ENCODE measurements around the gene RASGRP1. TPM values are rescaled to one million over a fixed set of nuclear protein-coding genes. Genes with fewer than 3 reads are reported as not detected.

RASGRP1 gene
- total and polyA plus RNA-seq, 10 of the 15 experiments (the other 5 are each of a cell fraction or from before 2014, with no cell fraction given): 5.6 to 234 (median 20.9) TPM

DNA sequence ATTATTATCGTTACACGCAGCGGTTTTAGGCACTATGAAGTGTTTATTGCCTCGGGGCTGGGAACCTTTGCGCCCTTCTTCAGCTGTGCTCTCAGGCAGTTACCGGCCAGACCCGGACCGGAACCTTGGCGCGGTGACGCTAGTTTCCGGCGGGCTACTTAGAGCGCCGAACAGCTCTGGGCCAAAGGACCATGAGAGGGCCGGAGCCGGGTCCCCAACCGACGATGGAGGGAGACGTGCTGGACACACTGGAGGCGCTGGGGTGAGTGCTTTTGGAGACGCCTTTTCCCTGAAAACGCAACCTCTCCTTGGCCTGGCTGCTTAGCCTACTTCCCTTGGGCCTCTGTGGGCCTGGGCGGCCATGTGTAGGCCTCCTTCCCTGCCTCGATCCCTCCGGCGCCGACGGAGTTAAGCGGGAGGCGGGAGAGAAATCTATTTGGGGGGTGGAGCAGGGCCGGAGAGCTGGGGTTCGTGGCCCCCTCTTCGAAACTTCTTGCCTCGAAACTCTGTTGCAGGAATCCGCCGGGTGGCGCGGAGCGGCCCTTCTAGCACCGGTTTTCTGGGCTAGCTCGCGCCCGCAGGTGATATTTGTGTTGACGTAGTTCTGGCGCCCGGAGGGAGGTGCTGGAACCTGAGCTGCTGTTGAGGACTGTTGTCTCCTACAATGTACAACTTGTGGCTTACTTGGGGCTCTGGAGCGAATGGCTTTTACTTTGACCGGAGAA lies 110.5 kb downstream of the RASGRP1 start, which contains the start of gene FAM98B (continued):
- TF ChIP-seq, protein P1, sequence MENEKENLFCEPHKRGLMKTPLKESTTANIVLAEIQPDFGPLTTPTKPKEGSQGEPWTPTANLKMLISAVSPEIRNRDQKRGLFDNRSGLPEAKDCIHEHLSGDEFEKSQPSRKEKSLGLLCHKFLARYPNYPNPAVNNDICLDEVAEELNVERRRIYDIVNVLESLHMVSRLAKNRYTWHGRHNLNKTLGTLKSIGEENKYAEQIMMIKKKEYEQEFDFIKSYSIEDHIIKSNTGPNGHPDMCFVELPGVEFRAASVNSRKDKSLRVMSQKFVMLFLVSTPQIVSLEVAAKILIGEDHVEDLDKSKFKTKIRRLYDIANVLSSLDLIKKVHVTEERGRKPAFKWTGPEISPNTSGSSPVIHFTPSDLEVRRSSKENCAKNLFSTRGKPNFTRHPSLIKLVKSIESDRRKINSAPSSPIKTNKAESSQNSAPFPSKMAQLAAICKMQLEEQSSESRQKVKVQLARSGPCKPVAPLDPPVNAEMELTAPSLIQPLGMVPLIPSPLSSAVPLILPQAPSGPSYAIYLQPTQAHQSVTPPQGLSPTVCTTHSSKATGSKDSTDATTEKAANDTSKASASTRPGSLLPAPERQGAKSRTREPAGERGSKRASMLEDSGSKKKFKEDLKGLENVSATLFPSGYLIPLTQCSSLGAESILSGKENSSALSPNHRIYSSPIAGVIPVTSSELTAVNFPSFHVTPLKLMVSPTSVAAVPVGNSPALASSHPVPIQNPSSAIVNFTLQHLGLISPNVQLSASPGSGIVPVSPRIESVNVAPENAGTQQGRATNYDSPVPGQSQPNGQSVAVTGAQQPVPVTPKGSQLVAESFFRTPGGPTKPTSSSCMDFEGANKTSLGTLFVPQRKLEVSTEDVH (IDR thresholded peaks at IDR 0.05; ENCODE audit: low read depth, partially characterized antibody): peak; percentile 51
- TF ChIP-seq SMARCA5 (IDR thresholded peaks at IDR 0.05): peak; percentile 97
- no peak; a peak in 1 of 4 replicates for TF ChIP-seq EP300 (IDR thresholded peaks at IDR 0.05; ENCODE audit: borderline replicate concordance in 1 of 2, control insufficient read depth in 1 of 2, low read depth in 2 of 2, low read length in 2 of 2)
- TF ChIP-seq POLR2A (IDR thresholded peaks at IDR 0.05; ENCODE audit: low read depth, low read length): peak; percentile 94
- TF ChIP-seq NFYB (IDR thresholded peaks at IDR 0.05; ENCODE audit: insufficient read depth, low read depth, low read length): no peak
- no peak for TF ChIP-seq JUND (IDR thresholded peaks at IDR 0.05; ENCODE audit: low read depth, low read length)
- TF ChIP-seq ATF7 (IDR thresholded peaks at IDR 0.05; ENCODE audit: low read depth): peak; percentile 39; the same call in 1 of the 2 replicates
- TF ChIP-seq, protein P2, sequence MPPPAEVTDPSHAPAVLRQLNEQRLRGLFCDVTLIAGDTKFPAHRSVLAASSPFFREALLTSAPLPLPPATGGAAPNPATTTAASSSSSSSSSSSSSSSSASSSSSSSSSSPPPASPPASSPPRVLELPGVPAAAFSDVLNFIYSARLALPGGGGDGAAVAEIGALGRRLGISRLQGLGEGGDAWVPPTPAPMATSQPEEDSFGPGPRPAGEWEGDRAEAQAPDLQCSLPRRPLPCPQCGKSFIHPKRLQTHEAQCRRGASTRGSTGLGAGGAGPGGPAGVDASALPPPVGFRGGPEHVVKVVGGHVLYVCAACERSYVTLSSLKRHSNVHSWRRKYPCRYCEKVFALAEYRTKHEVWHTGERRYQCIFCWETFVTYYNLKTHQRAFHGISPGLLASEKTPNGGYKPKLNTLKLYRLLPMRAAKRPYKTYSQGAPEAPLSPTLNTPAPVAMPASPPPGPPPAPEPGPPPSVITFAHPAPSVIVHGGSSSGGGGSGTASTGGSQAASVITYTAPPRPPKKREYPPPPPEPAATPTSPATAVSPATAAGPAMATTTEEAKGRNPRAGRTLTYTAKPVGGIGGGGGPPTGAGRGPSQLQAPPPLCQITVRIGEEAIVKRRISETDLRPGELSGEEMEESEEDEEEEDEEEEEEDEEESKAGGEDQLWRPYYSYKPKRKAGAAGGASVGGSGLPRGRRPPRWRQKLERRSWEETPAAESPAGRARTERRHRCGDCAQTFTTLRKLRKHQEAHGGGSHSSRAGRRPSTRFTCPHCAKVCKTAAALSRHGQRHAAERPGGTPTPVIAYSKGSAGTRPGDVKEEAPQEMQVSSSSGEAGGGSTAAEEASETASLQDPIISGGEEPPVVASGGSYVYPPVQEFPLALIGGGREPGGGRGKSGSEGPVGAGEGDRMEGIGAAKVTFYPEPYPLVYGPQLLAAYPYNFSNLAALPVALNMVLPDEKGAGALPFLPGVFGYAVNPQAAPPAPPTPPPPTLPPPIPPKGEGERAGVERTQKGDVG (CRISPR knock-in tag; IDR thresholded peaks at IDR 0.05): no peak
- TF ChIP-seq, protein P3, sequence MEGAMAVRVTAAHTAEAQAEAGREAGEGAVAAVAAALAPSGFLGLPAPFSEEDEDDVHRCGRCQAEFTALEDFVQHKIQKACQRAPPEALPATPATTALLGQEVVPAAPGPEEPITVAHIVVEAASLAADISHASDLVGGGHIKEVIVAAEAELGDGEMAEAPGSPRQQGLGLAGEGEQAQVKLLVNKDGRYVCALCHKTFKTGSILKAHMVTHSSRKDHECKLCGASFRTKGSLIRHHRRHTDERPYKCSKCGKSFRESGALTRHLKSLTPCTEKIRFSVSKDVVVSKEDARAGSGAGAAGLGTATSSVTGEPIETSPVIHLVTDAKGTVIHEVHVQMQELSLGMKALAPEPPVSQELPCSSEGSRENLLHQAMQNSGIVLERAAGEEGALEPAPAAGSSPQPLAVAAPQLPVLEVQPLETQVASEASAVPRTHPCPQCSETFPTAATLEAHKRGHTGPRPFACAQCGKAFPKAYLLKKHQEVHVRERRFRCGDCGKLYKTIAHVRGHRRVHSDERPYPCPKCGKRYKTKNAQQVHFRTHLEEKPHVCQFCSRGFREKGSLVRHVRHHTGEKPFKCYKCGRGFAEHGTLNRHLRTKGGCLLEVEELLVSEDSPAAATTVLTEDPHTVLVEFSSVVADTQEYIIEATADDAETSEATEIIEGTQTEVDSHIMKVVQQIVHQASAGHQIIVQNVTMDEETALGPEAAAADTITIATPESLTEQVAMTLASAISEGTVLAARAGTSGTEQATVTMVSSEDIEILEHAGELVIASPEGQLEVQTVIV (IDR thresholded peaks at IDR 0.05; ENCODE audit: borderline replicate concordance, partially characterized antibody): no peak
- peak; percentile 66 for TF ChIP-seq NR2F1 (conservative IDR thresholded peaks at IDR 0.05)
- no peak for TF ChIP-seq PAX8 (IDR thresholded peaks at IDR 0.05)
- TF ChIP-seq SREBF1 (IDR thresholded peaks at IDR 0.05; ENCODE audit: low read length): peak; percentile 15; the same call in 1 of the 2 replicates
- peak; percentile 87 for TF ChIP-seq CREM (IDR thresholded peaks at IDR 0.05; ENCODE audit: low read depth)
- TF ChIP-seq KAT2A (conservative IDR thresholded peaks at IDR 0.05; ENCODE audit: control insufficient read depth, low read depth, low read length): no peak
- TF ChIP-seq IKZF2 (IDR thresholded peaks at IDR 0.05): peak; percentile 61 to 72
- TF ChIP-seq NRF1 (conservative IDR thresholded peaks at IDR 0.05; ENCODE audit: low read depth, low read length): no peak

Data from GM12878 (cell line).